Ecto neural progenitor cell (in vitro differentiated cells): ENCODE measurements around the gene MKRN2.

Source experiments
- DNase-seq: peaks from one replicate; pipeline ENCODE4 v3.0.0-alpha.2; 2018; ENCODE audit warnings: low spot score

MKRN2 gene

GRCh38 chr3:12556314-12556689 lies 585 bp upstream of the MKRN2 start:
- DNase-seq: no peak

- DNase-seq: no peak
Measured at GRCh38 chr3:12557473-12558100, 700 bp downstream of the MKRN2 start.

- DNase-seq: no peak
Measured at GRCh38 chr3:12558706-12559105, 1.8 kb downstream of the MKRN2 start.

- no peak for DNase-seq
Measured at GRCh38 chr3:12559520-12559919, 2.6 kb downstream of the MKRN2 start.

- no peak for DNase-seq
Measured at GRCh38 chr3:12560505-12561190, 3.8 kb downstream of the MKRN2 start.

GRCh38 chr3:12561397-12561796 lies 4.5 kb downstream of the MKRN2 start:
- DNase-seq: no peak

- DNase-seq: no peak
Measured at GRCh38 chr3:12562451-12562850, 5.6 kb downstream of the MKRN2 start.

GRCh38 chr3:12566976-12567375 lies 10.1 kb downstream of the MKRN2 start:
- DNase-seq: no peak

- DNase-seq: no peak
Measured at GRCh38 chr3:12568747-12569146, 11.9 kb downstream of the MKRN2 start.

- DNase-seq: no peak
Measured at GRCh38 chr3:12569836-12570235, 12.9 kb downstream of the MKRN2 start.

GRCh38 chr3:12571986-12572385 lies 15.1 kb downstream of the MKRN2 start:
- DNase-seq: no peak

GRCh38 chr3:12574131-12574530 lies 17.2 kb downstream of the MKRN2 start:
- DNase-seq: no peak

- DNase-seq: no peak
Measured at GRCh38 chr3:12574661-12575060, 17.8 kb downstream of the MKRN2 start.

- no peak for DNase-seq
Measured at GRCh38 chr3:12577379-12577778, 20.5 kb downstream of the MKRN2 start.

- DNase-seq: no peak
Measured at GRCh38 chr3:12578742-12579141, 21.9 kb downstream of the MKRN2 start.

- DNase-seq: no peak
Measured at GRCh38 chr3:12579456-12579855, 22.6 kb downstream of the MKRN2 start.

GRCh38 chr3:12579905-12580304 lies 23.0 kb downstream of the MKRN2 start:
- no peak for DNase-seq

GRCh38 chr3:12582730-12583129 lies 25.8 kb downstream of the MKRN2 start:
- DNase-seq: no peak

GRCh38 chr3:12583280-12583679 lies 26.4 kb downstream of the MKRN2 start:
- no peak for DNase-seq

- DNase-seq: no peak
Measured at GRCh38 chr3:12584083-12584482, 27.2 kb downstream of the MKRN2 start.

- no peak for DNase-seq
Measured at GRCh38 chr3:12585181-12585580, 28.3 kb downstream of the MKRN2 start.

- DNase-seq: no peak
Measured at GRCh38 chr3:12585970-12586369, 29.1 kb downstream of the MKRN2 start.

- DNase-seq: no peak
Measured at GRCh38 chr3:12586403-12586802, 29.5 kb downstream of the MKRN2 start.
